ENCODE measurements around the gene POLR1B.

- TF ChIP-seq POLR2A (IDR thresholded peaks at IDR 0.05; ENCODE audit: low read length) (no peak), GATA1 (IDR thresholded peaks at IDR 0.05; ENCODE audit: low read depth, low read length) (no peak)
Measured at GRCh38 chr2:112606547-112606946, 64.3 kb downstream of the POLR1B start.

All from erythroblast (primary cell).